H1 (cell line): ENCODE measurements around the gene UCP1.

Experiments used
- GABPA ChIP-seq: IDR thresholded peaks from 2 replicates; pipeline ENCODE4 v1.6.1; 2011; ENCODE audit warnings: mild to moderate bottlenecking, low read length, moderate library complexity, borderline replicate concordance; ENCODE audit not compliant: insufficient read depth
- HDAC2 ChIP-seq, 2 experiments: fragments of 300-600 bp in 1 of 2; sonication (generic) in 1 of 2; IDR thresholded peaks; 2 replicates each; pipeline ENCODE4 v1.6.1; 2011 to 2012; ENCODE audit warnings: low read depth in 2 of 2, low read length in 2 of 2, mild to moderate bottlenecking in 2 of 2, moderate library complexity in 2 of 2, borderline replicate concordance in 1 of 2, inconsistent platforms in 1 of 2
- MAX ChIP-seq: IDR thresholded peaks from 2 replicates; pipeline ENCODE4 v1.6.1; 2012; ENCODE audit warnings: inconsistent platforms
- PHF8 ChIP-seq: fragments of 200-600 bp; sonication (generic); conservative IDR thresholded peaks from 2 replicates; pipeline ENCODE4 v1.7.1; 2012; ENCODE audit warnings: low read depth, mild to moderate bottlenecking, inconsistent platforms, low read length, moderate library complexity
- POLR2A ChIP-seq, 2 experiments: IDR thresholded peaks; 1 replicate in 1 of 2; 2 replicates in 1 of 2; pipeline ENCODE4 v1.6.1; 2011; ENCODE audit warnings: low read depth in 2 of 2, low read length in 2 of 2, mild to moderate bottlenecking in 2 of 2; ENCODE audit errors: control extremely low read depth in 1 of 2
- RXRA ChIP-seq: IDR thresholded peaks from 2 replicates; pipeline ENCODE4 v1.6.1; 2011; ENCODE audit warnings: low read depth, mild to moderate bottlenecking, low read length, moderate library complexity; ENCODE audit not compliant: insufficient read depth
- ZNF274 ChIP-seq: IDR thresholded peaks from 2 replicates; pipeline ENCODE4 v1.7.0; 2012; ENCODE audit warnings: low read length, borderline replicate concordance; ENCODE audit errors: extremely low read depth
- TF ChIP-seq, protein P1 (sequence below), 3 experiments: IDR thresholded peaks; 1 replicate in 2 of 3; 2 replicates in 1 of 3; pipeline versions ENCODE4 v1.5.1 to v1.6.1; 2011; ENCODE audit warnings: low read length in 3 of 3, mild to moderate bottlenecking in 3 of 3, inconsistent platforms in 2 of 3, low read depth in 1 of 3, moderate library complexity in 1 of 3; ENCODE audit not compliant: insufficient read depth in 1 of 3; ENCODE audit errors: control extremely low read depth in 1 of 3
- TF ChIP-seq, protein P2 (sequence below): IDR thresholded peaks from 2 replicates; pipeline ENCODE4 v1.6.1; 2011; ENCODE audit warnings: low read depth, mild to moderate bottlenecking, low read length; ENCODE audit not compliant: insufficient read depth
- TF ChIP-seq, protein P3 (sequence below): IDR thresholded peaks from 2 replicates; pipeline ENCODE4 v1.6.1; 2011; ENCODE audit warnings: low read length, improper control_type of control experiment

GRCh38 chr4:140559696-140560095 is 9.1 kb downstream of the UCP1 start:
- TF ChIP-seq ZNF274 = no peak
- TF ChIP-seq, protein P1, sequence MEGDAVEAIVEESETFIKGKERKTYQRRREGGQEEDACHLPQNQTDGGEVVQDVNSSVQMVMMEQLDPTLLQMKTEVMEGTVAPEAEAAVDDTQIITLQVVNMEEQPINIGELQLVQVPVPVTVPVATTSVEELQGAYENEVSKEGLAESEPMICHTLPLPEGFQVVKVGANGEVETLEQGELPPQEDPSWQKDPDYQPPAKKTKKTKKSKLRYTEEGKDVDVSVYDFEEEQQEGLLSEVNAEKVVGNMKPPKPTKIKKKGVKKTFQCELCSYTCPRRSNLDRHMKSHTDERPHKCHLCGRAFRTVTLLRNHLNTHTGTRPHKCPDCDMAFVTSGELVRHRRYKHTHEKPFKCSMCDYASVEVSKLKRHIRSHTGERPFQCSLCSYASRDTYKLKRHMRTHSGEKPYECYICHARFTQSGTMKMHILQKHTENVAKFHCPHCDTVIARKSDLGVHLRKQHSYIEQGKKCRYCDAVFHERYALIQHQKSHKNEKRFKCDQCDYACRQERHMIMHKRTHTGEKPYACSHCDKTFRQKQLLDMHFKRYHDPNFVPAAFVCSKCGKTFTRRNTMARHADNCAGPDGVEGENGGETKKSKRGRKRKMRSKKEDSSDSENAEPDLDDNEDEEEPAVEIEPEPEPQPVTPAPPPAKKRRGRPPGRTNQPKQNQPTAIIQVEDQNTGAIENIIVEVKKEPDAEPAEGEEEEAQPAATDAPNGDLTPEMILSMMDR (IDR thresholded peaks at IDR 0.05; ENCODE audit: control extremely low read depth in 1 of 3, insufficient read depth in 1 of 3, low read depth in 1 of 3, low read length in 3 of 3) = no peak
- no peak for TF ChIP-seq MAX
- TF ChIP-seq RXRA = no peak
- no peak for TF ChIP-seq PHF8
- TF ChIP-seq GABPA = no peak
- TF ChIP-seq, protein P2, sequence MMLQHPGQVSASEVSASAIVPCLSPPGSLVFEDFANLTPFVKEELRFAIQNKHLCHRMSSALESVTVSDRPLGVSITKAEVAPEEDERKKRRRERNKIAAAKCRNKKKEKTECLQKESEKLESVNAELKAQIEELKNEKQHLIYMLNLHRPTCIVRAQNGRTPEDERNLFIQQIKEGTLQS = no peak
- no peak for TF ChIP-seq HDAC2 (IDR thresholded peaks at IDR 0.05; ENCODE audit: borderline replicate concordance in 1 of 2, low read depth in 2 of 2, low read length in 2 of 2)
- TF ChIP-seq POLR2A (IDR thresholded peaks at IDR 0.05; ENCODE audit: control extremely low read depth in 1 of 2, low read depth in 2 of 2, low read length in 2 of 2) = no peak
- TF ChIP-seq, protein P3, sequence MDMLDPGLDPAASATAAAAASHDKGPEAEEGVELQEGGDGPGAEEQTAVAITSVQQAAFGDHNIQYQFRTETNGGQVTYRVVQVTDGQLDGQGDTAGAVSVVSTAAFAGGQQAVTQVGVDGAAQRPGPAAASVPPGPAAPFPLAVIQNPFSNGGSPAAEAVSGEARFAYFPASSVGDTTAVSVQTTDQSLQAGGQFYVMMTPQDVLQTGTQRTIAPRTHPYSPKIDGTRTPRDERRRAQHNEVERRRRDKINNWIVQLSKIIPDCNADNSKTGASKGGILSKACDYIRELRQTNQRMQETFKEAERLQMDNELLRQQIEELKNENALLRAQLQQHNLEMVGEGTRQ = no peak
